ENCODE results near the gene GABARAPL2.

DNA sequence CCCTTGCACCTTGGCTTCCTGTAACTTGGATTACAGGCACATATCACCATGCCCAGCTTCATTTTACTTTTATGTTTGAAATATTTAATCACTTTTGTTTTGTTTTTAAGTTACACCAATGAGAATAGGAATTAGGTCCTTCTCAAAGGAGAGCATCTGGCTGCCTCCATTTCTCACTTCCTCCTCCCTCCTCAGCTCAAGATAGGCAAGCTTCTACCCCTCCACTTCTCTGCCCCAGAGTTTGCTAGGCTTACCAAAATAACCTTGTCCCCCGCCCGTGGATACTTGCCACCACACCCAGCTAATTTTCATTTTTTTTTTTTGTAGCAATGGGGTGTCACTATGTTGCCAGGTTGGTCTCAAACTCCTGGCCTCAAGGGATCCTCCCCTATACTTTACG is 17.9 kb downstream of the GABARAPL2 start:
- TF ChIP-seq POLR2AphosphoS5 (IDR thresholded peaks at IDR 0.05; ENCODE audit: low read depth, low read length) (no peak), SIN3A (IDR thresholded peaks at IDR 0.05; ENCODE audit: borderline replicate concordance, insufficient read depth, low read depth, low read length) (no peak), CTCF (IDR thresholded peaks at IDR 0.05) (no peak)

All from Panc1 (cell line).